D721Med (cell line): Measurements from ENCODE around the gene DIP2A.
"Not testable (repeated sequence)": the region's sequence is repeated elsewhere in the genome, so short reads cannot be mapped to it uniquely, and the experiment has no call there.

Experiments used
- DNase-seq: peaks from one replicate; pipeline ENCODE4 v3.0.0; 2011; ENCODE audit warnings: low spot score; ENCODE audit not compliant: insufficient read length
- FAIRE-seq: peaks from 2 replicates; lab custom pipeline; 2011; peaks lifted over from hg19 to GRCh38; lab: Jason Lieb, UNC
- TF ChIP-seq, protein P1 (sequence below): IDR thresholded peaks from 2 replicates; pipeline ENCODE4 v1.5.1; 2012; ENCODE audit warnings: mild to moderate bottlenecking, control low read depth; ENCODE audit not compliant: insufficient read depth; ENCODE audit errors: missing control alignments

Gene DIP2A

DNA sequence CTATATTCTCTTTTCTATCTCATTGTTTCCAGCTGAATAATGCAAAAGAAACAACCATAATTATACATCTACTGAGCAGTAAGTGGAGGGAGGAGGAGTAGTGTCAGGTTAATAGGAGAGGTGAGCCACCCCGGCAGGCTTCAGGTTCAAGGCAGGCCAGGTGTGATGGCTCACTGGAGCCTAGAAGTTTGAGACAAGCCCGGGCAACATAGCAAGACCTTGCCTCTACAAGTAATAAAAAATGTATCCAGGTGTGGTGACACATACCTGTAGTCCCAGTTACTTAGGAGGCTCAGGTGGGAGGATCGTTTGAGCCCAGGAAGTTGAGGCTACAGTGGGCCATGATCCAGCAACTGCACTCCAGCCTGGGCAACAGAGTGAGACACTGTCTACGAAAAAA lies 1.9 kb upstream of the DIP2A start:
- no peak for DNase-seq
- no peak for FAIRE-seq
- TF ChIP-seq, protein P1, sequence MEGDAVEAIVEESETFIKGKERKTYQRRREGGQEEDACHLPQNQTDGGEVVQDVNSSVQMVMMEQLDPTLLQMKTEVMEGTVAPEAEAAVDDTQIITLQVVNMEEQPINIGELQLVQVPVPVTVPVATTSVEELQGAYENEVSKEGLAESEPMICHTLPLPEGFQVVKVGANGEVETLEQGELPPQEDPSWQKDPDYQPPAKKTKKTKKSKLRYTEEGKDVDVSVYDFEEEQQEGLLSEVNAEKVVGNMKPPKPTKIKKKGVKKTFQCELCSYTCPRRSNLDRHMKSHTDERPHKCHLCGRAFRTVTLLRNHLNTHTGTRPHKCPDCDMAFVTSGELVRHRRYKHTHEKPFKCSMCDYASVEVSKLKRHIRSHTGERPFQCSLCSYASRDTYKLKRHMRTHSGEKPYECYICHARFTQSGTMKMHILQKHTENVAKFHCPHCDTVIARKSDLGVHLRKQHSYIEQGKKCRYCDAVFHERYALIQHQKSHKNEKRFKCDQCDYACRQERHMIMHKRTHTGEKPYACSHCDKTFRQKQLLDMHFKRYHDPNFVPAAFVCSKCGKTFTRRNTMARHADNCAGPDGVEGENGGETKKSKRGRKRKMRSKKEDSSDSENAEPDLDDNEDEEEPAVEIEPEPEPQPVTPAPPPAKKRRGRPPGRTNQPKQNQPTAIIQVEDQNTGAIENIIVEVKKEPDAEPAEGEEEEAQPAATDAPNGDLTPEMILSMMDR = no peak

GRCh38 chr21:46457801-46458314 lies 833 bp upstream of the DIP2A start:
- TF ChIP-seq, protein P1 = no peak
- no peak for DNase-seq
- FAIRE-seq = no peak

DNA sequence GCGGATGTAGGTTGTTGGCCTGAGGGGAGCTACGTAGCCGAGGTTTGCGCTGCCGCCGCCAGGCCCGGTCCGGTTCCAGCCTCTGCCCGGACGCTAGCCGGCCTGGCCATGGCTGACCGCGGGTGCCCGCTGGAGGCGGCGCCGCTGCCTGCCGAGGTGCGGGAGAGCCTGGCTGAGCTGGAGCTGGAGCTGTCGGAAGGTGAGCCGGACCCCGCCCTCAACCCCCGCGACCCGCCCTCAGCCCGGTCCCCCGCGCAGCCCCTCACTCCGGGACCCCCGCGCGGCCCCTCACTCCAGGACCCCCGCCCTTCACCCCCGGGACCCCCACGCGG lies 299 bp downstream of the DIP2A start:
- TF ChIP-seq, protein P1 = no peak
- DNase-seq (no peak), FAIRE-seq (no peak)

- TF ChIP-seq, protein P1 = no peak
- DNase-seq (no peak), FAIRE-seq (no peak)
Observed at GRCh38 chr21:46459356-46460112, 843 bp downstream of the DIP2A start.

- FAIRE-seq (no peak), DNase-seq (no peak)
- TF ChIP-seq, protein P1 = no peak
Observed at GRCh38 chr21:46461909-46462308, 3.2 kb downstream of the DIP2A start.

DNA sequence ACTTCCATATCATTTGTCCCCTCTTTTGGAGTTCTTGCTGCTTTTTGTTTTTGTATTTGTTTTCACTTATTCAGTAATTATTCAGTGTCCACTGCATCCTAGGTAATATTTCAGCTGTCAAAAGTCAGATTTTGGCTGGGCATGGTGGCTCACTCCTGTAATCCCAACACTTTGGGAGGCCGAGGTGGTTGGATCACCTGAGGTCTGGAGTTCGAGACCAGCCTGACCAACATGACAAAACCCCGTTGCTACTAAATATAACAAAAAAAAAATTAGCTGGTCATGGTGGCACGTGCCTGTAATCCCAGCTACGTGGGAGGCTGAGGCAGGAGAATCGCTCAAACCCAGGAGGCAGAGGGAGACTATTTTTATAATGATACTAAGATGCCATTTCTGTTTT lies 6.5 kb downstream of the DIP2A start:
- not testable (repeated sequence) for FAIRE-seq, DNase-seq

GRCh38 chr21:46465651-46466050 lies 7.0 kb downstream of the DIP2A start:
- TF ChIP-seq, protein P1 = no peak
- no peak for FAIRE-seq
- DNase-seq = no peak
